Measurements from ENCODE around the gene ZNF529. TPM values are rescaled to one million over a fixed set of nuclear protein-coding genes. Genes with fewer than 3 reads are reported as not detected.

Gene ZNF529
- total and polyA plus RNA-seq, 2 donors (not counting 1 experiment from before 2014, with no cell fraction given): 11.1 to 33.2 TPM

DNA sequence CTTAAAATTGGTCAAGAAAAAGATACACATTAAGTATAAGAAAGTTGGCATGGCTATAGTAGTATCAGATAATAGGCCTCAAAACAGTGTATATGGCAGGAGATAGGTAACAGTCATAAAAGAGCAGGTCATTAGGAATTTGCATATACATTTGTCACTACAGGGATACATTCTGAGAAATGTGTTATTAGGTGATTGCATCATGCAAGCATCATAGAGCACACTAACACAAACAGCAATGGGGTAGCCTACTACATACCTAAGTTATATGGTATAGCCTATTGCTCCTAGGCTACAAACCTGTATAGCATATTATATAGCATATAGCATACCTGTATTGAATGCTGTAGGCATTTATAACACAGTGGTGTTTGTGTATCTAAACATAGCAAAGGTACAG, 6.2 kb upstream of the ZNF529 start:
- Mint-ChIP-seq H3K27me3 (no peaks in the 10 kb centered on the region), H3K27ac (no peak overlapping the region), H3K9me3 (ENCODE audit: insufficient read depth) (peaks cover 10% of the 10 kb centered on the region), H3K4me1 (peaks cover 9% of the 10 kb centered on the region), H3K4me3 (no peak overlapping the region)
- Histone ChIP-seq H3K27me3 (replicated peaks in 1 of 4; ENCODE audit: control extremely low read depth in 1 of 4, control insufficient read depth in 3 of 4, insufficient read depth in 4 of 4, low read length in 3 of 4) (no peaks in the 10 kb centered on the region), H3K4me1 (ENCODE audit: control insufficient read depth in 2 of 2, insufficient read depth in 2 of 2, low read length in 2 of 2) (peaks cover 3 to 4% of the 10 kb centered on the region in 2 donors), H2AFZ (ENCODE audit: insufficient read depth, low read depth, low read length, poor library complexity, severe bottlenecking) (no peak overlapping the region), H3K27ac (ENCODE audit: low read length in 2 of 2) (no peak overlapping the region), H3K4me3 (ENCODE audit: control extremely low read depth in 1 of 5, extremely low read depth in 1 of 5, insufficient read depth in 1 of 5, low read depth in 2 of 5, low read length in 4 of 5) (no peak overlapping the region), H3K36me3 (replicated peaks in 1 of 2; ENCODE audit: control extremely low read depth in 1 of 2, control insufficient read depth in 1 of 2, extremely low read depth in 1 of 2, insufficient read depth in 2 of 2, low read length in 1 of 2) (peaks cover 19 to 45% of the 10 kb centered on the region in 2 experiments), H4K20me1 (ENCODE audit: control insufficient read depth, insufficient read depth, low read length, poor library complexity, severe bottlenecking) (no peaks in the 10 kb centered on the region), H3K79me2 (ENCODE audit: control insufficient read depth, insufficient read depth, low read length) (peaks cover 34% of the 10 kb centered on the region), H3K9ac (ENCODE audit: low read length) (no peak overlapping the region), H3K4me2 (replicated peaks; ENCODE audit: low read depth, low read length, poor library complexity, severe bottlenecking) (no peak overlapping the region), H3K9me3 (ENCODE audit: control extremely low read depth in 1 of 3, control insufficient read depth in 2 of 3, insufficient read depth in 1 of 3, low read length in 2 of 3) (peaks cover 2 to 9% (median 2%) of the 10 kb centered on the region in 3 donors)
- ATAC-seq (ENCODE audit: low read depth) (no peak), DNase-seq (no peak)
- ChIA-PET CTCF (no interaction called here), POLR2A (interaction anchor here (1.0 kb wide), 1 partner anchor 51 kb away, joined by 5 read pairs; the partner anchor contains the start of gene ZNF260)
- intact Hi-C loops (cut with micrococcal nuclease): loop anchor here (10.0 kb wide), 1 partner anchor 584 kb away; the partner anchor contains the start of gene SDHAF1
- TF ChIP-seq, protein P1, sequence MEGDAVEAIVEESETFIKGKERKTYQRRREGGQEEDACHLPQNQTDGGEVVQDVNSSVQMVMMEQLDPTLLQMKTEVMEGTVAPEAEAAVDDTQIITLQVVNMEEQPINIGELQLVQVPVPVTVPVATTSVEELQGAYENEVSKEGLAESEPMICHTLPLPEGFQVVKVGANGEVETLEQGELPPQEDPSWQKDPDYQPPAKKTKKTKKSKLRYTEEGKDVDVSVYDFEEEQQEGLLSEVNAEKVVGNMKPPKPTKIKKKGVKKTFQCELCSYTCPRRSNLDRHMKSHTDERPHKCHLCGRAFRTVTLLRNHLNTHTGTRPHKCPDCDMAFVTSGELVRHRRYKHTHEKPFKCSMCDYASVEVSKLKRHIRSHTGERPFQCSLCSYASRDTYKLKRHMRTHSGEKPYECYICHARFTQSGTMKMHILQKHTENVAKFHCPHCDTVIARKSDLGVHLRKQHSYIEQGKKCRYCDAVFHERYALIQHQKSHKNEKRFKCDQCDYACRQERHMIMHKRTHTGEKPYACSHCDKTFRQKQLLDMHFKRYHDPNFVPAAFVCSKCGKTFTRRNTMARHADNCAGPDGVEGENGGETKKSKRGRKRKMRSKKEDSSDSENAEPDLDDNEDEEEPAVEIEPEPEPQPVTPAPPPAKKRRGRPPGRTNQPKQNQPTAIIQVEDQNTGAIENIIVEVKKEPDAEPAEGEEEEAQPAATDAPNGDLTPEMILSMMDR (IDR thresholded peaks at IDR 0.05): no peak
- no peak for TF ChIP-seq EZH2 (IDR thresholded peaks at IDR 0.05; ENCODE audit: borderline replicate concordance, insufficient read depth, low read depth, low read length, poor library complexity, severe bottlenecking)

DNA sequence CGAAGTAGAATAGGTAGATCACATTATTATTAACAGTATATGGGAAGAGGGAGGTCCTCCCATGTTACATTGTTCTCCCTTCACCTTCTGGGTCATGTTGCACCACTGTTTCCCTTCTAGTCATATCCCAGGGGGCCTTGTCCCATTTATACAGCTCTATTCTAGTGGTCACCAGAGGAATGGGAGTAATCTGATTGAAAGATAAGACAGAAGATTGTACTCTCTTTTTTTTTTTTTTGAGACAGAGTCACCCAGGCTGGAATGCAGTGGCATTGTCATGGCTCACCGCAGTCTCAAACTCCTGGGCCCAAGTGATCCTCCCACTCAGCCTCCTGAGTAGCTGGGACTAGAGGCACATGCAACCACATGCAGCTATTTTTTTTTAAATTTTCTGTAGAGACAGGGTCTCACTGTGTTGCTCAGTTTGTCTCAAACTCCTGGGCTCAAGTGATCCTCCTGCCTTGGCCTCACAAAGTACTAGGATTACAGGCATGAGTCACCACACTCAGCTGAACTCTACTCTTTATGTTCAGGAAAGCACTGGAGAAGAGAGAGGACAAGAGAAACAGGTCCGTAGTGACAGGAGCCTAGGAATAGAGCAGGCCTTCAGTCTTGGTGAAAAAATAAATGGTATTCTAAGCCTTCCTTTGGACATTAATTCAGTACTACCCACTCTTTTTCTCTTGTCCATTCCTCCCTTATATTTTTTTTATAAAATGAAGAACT, 4.3 kb upstream of the ZNF529 start:
- no peaks in the 10 kb centered on the region for H4K20me1 ChIP-seq (ENCODE audit: control insufficient read depth, insufficient read depth, low read length, poor library complexity, severe bottlenecking)
- DNase-seq: no peak
- H3K27me3 Mint-ChIP-seq: no peaks in the 10 kb centered on the region
- ATAC-seq (ENCODE audit: low read depth): no peak
- H3K4me1 Mint-ChIP-seq: peaks cover 25% of the 10 kb centered on the region
- H3K9me3 ChIP-seq (ENCODE audit: control extremely low read depth in 1 of 3, control insufficient read depth in 2 of 3, insufficient read depth in 1 of 3, low read length in 2 of 3): peaks cover 0 to 9% (median 0%) of the 10 kb centered on the region in 3 donors
- H2AFZ ChIP-seq (ENCODE audit: insufficient read depth, low read depth, low read length, poor library complexity, severe bottlenecking): no peak overlapping the region
- 83% methylated on average over 1 of the region's 3 CpGs for WGBS (ENCODE audit: insufficient coverage)
- peaks cover 19 to 41% of the 10 kb centered on the region in 2 experiments for H3K36me3 ChIP-seq (replicated peaks in 1 of 2; ENCODE audit: control extremely low read depth in 1 of 2, control insufficient read depth in 1 of 2, extremely low read depth in 1 of 2, insufficient read depth in 2 of 2, low read length in 1 of 2)
- no peak for TF ChIP-seq EZH2 (IDR thresholded peaks at IDR 0.05; ENCODE audit: borderline replicate concordance, insufficient read depth, low read depth, low read length, poor library complexity, severe bottlenecking)
- TF ChIP-seq, protein P1 (IDR thresholded peaks at IDR 0.05): no peak
- ChIA-PET CTCF (interaction anchor here (0.7 kb wide), 1 partner anchor 15 kb away, joined by 3 read pairs; no protein-coding TSS in a partner anchor), POLR2A (no interaction called here)
- peaks cover 5% of the 10 kb centered on the region for H3K9me3 Mint-ChIP-seq (ENCODE audit: insufficient read depth)
- H3K4me2 ChIP-seq (replicated peaks; ENCODE audit: low read depth, low read length, poor library complexity, severe bottlenecking): no peak overlapping the region
- peaks cover 10 to 13% of the 10 kb centered on the region in 2 donors for H3K4me1 ChIP-seq (ENCODE audit: control insufficient read depth in 2 of 2, insufficient read depth in 2 of 2, low read length in 2 of 2)
- intact Hi-C loops (cut with micrococcal nuclease): loop anchor here (10.0 kb wide), 1 partner anchor 583 kb away; the partner anchor contains the start of gene SDHAF1
- no peak overlapping the region for H3K4me3 ChIP-seq (ENCODE audit: control extremely low read depth in 1 of 5, extremely low read depth in 1 of 5, insufficient read depth in 1 of 5, low read depth in 2 of 5, low read length in 4 of 5)
- no peak overlapping the region for H3K27ac ChIP-seq (ENCODE audit: low read length in 2 of 2)
- H3K27me3 ChIP-seq (replicated peaks in 1 of 4; ENCODE audit: control extremely low read depth in 1 of 4, control insufficient read depth in 3 of 4, insufficient read depth in 4 of 4, low read length in 3 of 4): no peaks in the 10 kb centered on the region
- no peak overlapping the region for H3K4me3 Mint-ChIP-seq
- no peak overlapping the region for H3K27ac Mint-ChIP-seq
- H3K79me2 ChIP-seq (ENCODE audit: control insufficient read depth, insufficient read depth, low read length): peaks cover 52% of the 10 kb centered on the region
- H3K9ac ChIP-seq (ENCODE audit: low read length): no peak overlapping the region
